HTR-8/SVneo (cell line): ENCODE data around the gene SMC1A.

ENCODE experiments used
- DNase-seq: peaks from one replicate; pipeline ENCODE4 v3.0.0; 2011; ENCODE audit warnings: low spot score, mixed read lengths; ENCODE audit not compliant: insufficient read length
- FAIRE-seq: peaks from 2 replicates; lab custom pipeline; 2011; peaks lifted over from hg19 to GRCh38; lab: Jason Lieb, UNC

Gene SMC1A

GRCh38 chrX:53356186-53356585 lies 66.3 kb downstream of the SMC1A start:
- FAIRE-seq (no peak), DNase-seq (no peak)

DNA sequence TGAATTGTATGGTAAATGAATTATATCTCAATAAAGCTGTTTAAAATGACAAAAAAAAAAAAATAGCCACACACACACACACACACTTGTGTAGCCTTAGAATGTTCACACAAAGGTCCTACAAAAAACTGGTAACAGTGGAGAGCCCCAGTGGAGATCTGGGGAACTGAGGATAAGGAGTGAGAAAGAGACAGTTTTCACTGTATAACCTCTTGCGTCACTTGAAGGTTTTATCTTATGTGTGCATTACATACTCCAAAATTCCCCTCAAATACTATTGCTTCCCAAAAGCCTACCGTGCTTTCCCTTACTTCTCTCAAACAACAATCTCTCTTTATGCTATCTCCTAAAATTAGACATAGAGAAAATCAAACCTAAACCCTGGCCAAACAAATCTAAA lies 67.8 kb downstream of the SMC1A start:
- FAIRE-seq, result no peak
- DNase-seq, result no peak

DNA sequence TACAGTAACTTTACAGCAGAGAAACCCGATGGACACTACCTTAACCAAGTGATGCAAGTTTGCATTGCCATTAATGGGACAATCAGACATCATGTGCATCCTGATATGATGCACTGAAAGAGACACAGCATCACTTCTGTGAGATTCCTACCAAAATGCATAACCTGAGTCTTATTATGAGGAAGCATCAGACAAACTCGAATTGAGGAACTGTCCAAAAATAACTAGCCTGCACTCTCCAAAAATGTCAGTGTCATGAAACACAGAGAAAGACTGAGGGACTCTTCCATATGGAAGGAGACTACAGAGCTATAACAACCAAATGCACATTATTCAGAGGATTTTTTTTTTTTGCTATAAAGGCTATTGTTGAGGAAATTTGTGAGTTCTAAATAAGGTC lies 74.5 kb downstream of the SMC1A start:
- no peak for FAIRE-seq
- no peak for DNase-seq

GRCh38 chrX:53340852-53341645 lies 81.4 kb downstream of the SMC1A start:
- DNase-seq (no peak), FAIRE-seq (no peak)

DNA sequence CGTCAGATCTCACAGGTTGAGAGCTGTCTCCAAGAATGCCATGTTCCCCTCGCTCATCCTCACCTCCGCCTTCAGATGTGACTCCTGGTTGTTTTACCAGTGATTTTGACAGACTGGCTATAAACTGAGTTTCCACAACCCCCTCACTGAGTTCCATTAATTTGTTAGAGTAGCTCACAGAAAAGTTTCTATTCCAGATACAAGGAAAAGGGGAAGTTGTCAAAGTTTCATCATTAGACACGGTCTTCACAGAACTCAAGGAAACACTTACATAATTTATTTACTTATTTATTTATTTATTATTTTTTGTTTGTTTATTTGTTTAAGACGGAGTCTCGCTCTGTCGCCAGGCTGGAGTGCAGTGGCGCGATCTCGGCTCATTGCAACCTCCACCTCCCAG lies 85.4 kb downstream of the SMC1A start:
- DNase-seq (no peak), FAIRE-seq (no peak)

DNA sequence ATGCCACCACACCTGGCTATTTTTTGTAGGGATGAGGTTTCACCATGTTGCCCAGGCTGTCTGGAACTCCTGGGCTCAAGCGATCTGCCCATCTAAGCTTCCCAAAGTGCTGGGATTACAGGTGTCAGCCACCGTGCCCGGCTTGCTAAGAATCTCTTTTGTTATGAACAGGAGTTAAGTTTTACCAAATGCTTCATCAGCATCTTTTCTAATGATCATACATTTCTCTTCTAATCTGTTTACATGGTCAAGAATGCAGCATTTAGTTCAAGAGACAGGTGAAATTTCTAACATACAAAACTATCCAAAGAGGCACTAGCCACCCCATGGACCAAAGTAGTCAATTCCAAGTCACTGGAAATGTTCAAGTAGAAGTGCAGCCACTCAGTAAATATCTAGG lies 88.6 kb downstream of the SMC1A start:
- DNase-seq, result no peak
- FAIRE-seq, result no peak

DNA sequence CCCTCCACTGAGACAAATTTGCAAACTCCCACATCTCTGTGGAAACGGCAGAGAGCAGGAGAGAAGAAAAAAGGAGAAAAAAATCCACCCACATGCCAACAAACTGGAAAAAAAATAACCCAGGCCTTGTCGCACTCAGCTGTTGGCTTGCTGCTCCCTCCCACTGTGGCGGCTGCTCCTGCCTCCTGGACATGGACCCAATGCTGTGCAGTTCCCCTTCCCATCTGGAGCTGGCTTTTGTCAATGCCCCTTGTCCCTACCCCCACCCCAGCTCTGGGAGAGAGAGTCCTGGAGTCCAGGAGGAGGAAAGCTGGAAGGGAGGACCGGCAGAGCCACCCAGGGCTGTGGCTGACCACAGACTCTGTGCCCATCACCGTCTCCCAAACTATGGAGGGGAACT lies 90.2 kb downstream of the SMC1A start:
- no peak for DNase-seq
- no peak for FAIRE-seq

DNA sequence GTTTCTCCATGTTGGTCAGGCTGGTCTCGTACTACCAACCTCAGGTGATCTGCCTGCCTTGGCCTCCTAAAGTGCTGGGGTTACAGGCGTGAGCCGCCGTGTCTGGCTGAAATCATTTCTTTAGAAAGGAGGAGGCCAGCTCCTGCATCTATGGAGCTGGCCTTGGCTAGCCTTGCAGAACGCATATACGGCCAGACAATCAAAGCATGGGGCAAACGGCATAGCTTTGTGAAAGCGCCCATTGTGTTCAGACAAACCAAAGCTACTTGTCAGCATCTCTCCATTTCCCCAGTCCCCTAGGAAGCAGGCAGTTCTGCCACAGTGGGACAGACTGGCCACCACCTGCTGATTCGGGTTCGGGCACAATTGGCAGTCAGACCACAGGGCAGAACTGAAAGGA lies 92.1 kb downstream of the SMC1A start:
- no peak for DNase-seq
- FAIRE-seq, result no peak

DNA sequence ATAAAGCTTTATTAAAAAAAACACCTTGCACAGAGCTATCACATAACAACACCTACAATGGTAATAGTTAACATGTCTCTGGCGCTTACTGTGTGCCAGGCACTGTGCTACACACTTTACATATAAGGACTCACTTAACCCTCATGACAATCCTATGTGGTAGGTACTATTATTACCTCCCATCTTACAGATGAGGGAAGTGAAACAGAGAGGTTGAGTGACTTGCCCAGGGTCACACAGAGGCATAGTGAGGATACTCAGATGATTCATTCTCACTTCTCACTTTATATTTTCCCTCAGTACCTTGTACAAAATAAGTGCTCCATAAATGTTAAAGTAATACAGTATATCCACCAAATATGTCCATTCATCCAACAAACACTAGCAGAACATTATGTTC lies 97.7 kb downstream of the SMC1A start:
- FAIRE-seq (no peak), DNase-seq (no peak)
